NCI-H1436 treated with DMSO at 0.1 percent for 48 hours (cell line): ENCODE data around the gene PRKAA1.
"Not testable (repeated sequence)": the region's sequence is repeated elsewhere in the genome, so short reads cannot be mapped to it uniquely, and the experiment has no call there.

ENCODE experiments used
- DNase-seq: peaks from one replicate; lab custom pipeline; 2025; lab: John Stamatoyannopoulos, UW

The PRKAA1 gene

GRCh38 chr5:40722497-40722911 is 75.7 kb downstream of the PRKAA1 start:
- DNase-seq: not testable (repeated sequence)

GRCh38 chr5:40720069-40720468 is 78.1 kb downstream of the PRKAA1 start:
- no peak for DNase-seq

GRCh38 chr5:40717281-40717680 is 80.9 kb downstream of the PRKAA1 start:
- no peak for DNase-seq

- DNase-seq: no peak
Observed at GRCh38 chr5:40716590-40716989, 81.6 kb downstream of the PRKAA1 start.

- no peak for DNase-seq
Observed at GRCh38 chr5:40716000-40716399, 82.2 kb downstream of the PRKAA1 start.

- DNase-seq: no peak
Observed at GRCh38 chr5:40714001-40714400, 84.2 kb downstream of the PRKAA1 start.

GRCh38 chr5:40710575-40710974 is 87.6 kb downstream of the PRKAA1 start:
- DNase-seq: not testable (repeated sequence)
